ENCODE measurements around the gene RHBDF2.

RHBDF2 gene

DNA sequence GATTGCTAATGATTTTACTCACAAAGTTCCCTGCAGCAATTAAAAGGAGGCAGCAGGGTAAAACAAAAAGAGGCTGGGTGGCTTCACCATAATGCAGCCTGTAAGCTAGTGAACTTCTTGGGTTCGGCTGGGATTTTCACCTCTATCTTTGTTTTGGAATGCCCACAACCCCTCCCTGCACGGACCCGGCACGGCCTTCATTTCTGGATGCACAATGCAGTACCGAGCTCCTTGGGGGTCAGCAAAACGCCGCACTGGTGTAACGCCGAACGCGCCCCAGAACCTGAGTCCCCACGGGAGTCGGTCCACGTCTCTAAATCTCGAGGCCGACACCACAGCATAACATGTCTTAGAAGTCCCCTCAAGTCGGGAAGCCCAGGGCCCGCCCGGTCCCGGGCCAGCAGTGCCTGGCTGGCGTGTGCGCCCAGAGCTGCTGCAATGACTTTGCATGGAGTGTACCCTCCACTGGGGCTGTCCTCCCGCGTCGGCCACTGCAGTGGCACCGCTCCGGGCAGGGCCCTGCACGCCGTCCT lies 49.0 kb downstream of the RHBDF2 start:
- H3K27ac ChIP-seq (replicated peaks; ENCODE audit: low read length): no peak overlapping the region

DNA sequence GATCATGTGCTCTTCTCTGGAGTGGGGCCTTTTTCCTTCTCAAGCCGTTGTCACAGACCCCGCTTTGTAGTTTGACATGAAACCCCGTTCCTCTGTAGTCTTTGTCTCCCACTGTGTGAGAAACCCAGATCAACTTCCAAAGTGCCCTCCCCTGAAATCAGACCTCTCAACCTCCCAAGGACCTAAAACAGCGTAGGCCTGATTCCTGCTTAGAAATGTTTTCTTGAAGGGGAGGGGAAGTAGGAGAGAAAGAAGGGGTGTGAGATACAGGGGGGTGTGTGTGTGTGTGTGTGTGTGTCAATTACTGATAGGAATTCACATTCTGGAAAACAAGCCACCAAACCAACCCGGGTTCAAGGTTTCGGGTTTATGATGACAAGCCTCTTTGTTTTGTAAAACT lies 49.7 kb downstream of the RHBDF2 start:
- no peak overlapping the region for H2AFZ ChIP-seq (ENCODE audit: low read length)
- no peak overlapping the region for H4K8ac ChIP-seq (ENCODE audit: low read depth, low read length)
- no peaks in the 10 kb centered on the region for H3K9me3 ChIP-seq (replicated peaks in 1 of 2; ENCODE audit: control insufficient read depth in 2 of 2, insufficient read depth in 1 of 2, low read depth in 1 of 2, low read length in 2 of 2)
- no peak overlapping the region for H3K9ac ChIP-seq (ENCODE audit: low read depth, low read length, poor library complexity)
- H2BK12ac ChIP-seq (ENCODE audit: low read length): no peak overlapping the region
- no CpG with 5 or more reads among the region's 6 CpGs for WGBS, 2 donors (ENCODE audit: extremely low coverage in 2 of 2, insufficient read length in 2 of 2, insufficient replicate concordance in 1 of 2)
- no peak overlapping the region for H4K91ac ChIP-seq (ENCODE audit: low read depth, low read length, poor library complexity)
- H3K14ac ChIP-seq (ENCODE audit: low read length): no peak overlapping the region
- H3K4me3 ChIP-seq (ENCODE audit: low read length in 2 of 2): peak overlapping the region in 1 of 2 donors; percentile 91
- H3K18ac ChIP-seq (ENCODE audit: low read length): no peak overlapping the region
- H3K23ac ChIP-seq (ENCODE audit: low read depth, low read length, poor library complexity): no peak overlapping the region
- H3K27ac ChIP-seq (replicated peaks; ENCODE audit: low read length): no peak overlapping the region
- H2BK15ac ChIP-seq (ENCODE audit: low read length): no peak overlapping the region
- peak overlapping the region; percentile 85 for H3K4me2 ChIP-seq (ENCODE audit: insufficient read depth, low read length, poor library complexity, severe bottlenecking)
- no peaks in the 10 kb centered on the region for H3K27me3 ChIP-seq (ENCODE audit: control insufficient read depth in 3 of 3, insufficient read depth in 3 of 3, low read depth in 1 of 3, low read length in 3 of 3)
- H2BK5ac ChIP-seq (ENCODE audit: low read length): no peak overlapping the region
- no peaks in the 10 kb centered on the region for H3K36me3 ChIP-seq (replicated peaks in 1 of 2; ENCODE audit: control insufficient read depth in 2 of 2, insufficient read depth in 2 of 2, low read length in 2 of 2)
- no peak for DNase-seq (ENCODE audit: low spot score)
- no peak overlapping the region for H3K4ac ChIP-seq (ENCODE audit: low read length)
- no peak overlapping the region for H2BK120ac ChIP-seq (ENCODE audit: low read depth, low read length)
- no peak overlapping the region for H2AK5ac ChIP-seq (ENCODE audit: low read depth, low read length)
- peaks cover 9 to 20% of the 10 kb centered on the region in 2 donors for H3K4me1 ChIP-seq (ENCODE audit: control insufficient read depth in 2 of 2, insufficient read depth in 1 of 2, low read depth in 1 of 2, low read length in 2 of 2)
- peaks cover 10% of the 10 kb centered on the region for H3K79me1 ChIP-seq (ENCODE audit: low read depth, low read length)

More for the DNA sequence above, 49.0 kb downstream of the RHBDF2 start:
- Histone ChIP-seq H2AFZ (ENCODE audit: low read length) (peak overlapping the region; percentile 94), H3K4me1 (ENCODE audit: control insufficient read depth in 2 of 2, insufficient read depth in 1 of 2, low read depth in 1 of 2, low read length in 2 of 2) (peaks cover 5 to 13% of the 10 kb centered on the region in 2 donors), H2BK5ac (ENCODE audit: low read length) (peak overlapping the region; percentile 26), H3K4me2 (ENCODE audit: insufficient read depth, low read length, poor library complexity, severe bottlenecking) (peak overlapping the region; percentile 85), H4K8ac (ENCODE audit: low read depth, low read length) (peak overlapping the region; percentile 7), H2AK5ac (ENCODE audit: low read depth, low read length) (peak overlapping the region; percentile 89), H3K27me3 (ENCODE audit: control insufficient read depth in 3 of 3, insufficient read depth in 3 of 3, low read depth in 1 of 3, low read length in 3 of 3) (no peaks in the 10 kb centered on the region), H3K23ac (ENCODE audit: low read depth, low read length, poor library complexity) (peak overlapping the region; percentile 92), H3K4me3 (ENCODE audit: low read length in 2 of 2) (peak overlapping the region; percentile 91 to 99), H4K91ac (ENCODE audit: low read depth, low read length, poor library complexity) (no peak overlapping the region), H2BK15ac (ENCODE audit: low read length) (peak overlapping the region; percentile 63), H3K9me3 (replicated peaks in 1 of 2; ENCODE audit: control insufficient read depth in 2 of 2, insufficient read depth in 1 of 2, low read depth in 1 of 2, low read length in 2 of 2) (no peaks in the 10 kb centered on the region), H3K14ac (ENCODE audit: low read length) (no peak overlapping the region), H2BK12ac (ENCODE audit: low read length) (no peak overlapping the region), H2BK120ac (ENCODE audit: low read depth, low read length) (no peak overlapping the region), H3K36me3 (replicated peaks in 1 of 2; ENCODE audit: control insufficient read depth in 2 of 2, insufficient read depth in 2 of 2, low read length in 2 of 2) (no peaks in the 10 kb centered on the region), H3K18ac (ENCODE audit: low read length) (peak overlapping the region; percentile 95), H3K4ac (ENCODE audit: low read length) (peak overlapping the region; percentile 48), H3K9ac (ENCODE audit: low read depth, low read length, poor library complexity) (peak overlapping the region; percentile 99), H3K79me1 (ENCODE audit: low read depth, low read length) (peaks cover 10% of the 10 kb centered on the region)
- no CpG with 5 or more reads among the region's 29 CpGs for whole genome bisulfite sequencing, 2 donors (ENCODE audit: extremely low coverage in 2 of 2, insufficient read length in 2 of 2, insufficient replicate concordance in 1 of 2)
- DNase-seq (ENCODE audit: low spot score): no peak

DNA sequence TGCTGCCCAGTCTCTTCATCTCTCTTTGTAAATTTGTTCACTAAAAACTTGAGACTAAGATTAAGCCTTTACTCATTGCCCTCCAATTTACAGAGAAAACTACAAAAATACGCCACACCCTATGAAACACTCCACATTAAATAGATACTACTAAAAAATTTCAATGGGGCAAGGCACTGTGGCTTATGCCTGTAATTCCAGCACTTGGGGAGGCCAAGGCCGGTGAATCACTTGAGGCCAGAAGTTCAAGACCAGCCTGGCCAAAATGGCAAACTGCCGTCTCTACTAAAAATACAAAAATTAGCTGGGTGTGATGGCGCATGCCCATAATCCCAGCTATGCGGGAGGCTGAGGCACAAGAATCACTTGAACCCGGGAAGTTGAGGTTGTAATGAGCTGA lies 52.1 kb downstream of the RHBDF2 start:
- Histone ChIP-seq H3K4me1 (ENCODE audit: control insufficient read depth in 2 of 2, insufficient read depth in 1 of 2, low read depth in 1 of 2, low read length in 2 of 2) (peaks cover 14 to 43% of the 10 kb centered on the region in 2 donors), H3K9me3 (replicated peaks in 1 of 2; ENCODE audit: control insufficient read depth in 2 of 2, insufficient read depth in 1 of 2, low read depth in 1 of 2, low read length in 2 of 2) (no peaks in the 10 kb centered on the region), H3K4me2 (ENCODE audit: insufficient read depth, low read length, poor library complexity, severe bottlenecking) (no peak overlapping the region), H4K91ac (ENCODE audit: low read depth, low read length, poor library complexity) (no peak overlapping the region), H3K18ac (ENCODE audit: low read length) (no peak overlapping the region), H2AFZ (ENCODE audit: low read length) (no peak overlapping the region), H2BK120ac (ENCODE audit: low read depth, low read length) (no peak overlapping the region), H2AK5ac (ENCODE audit: low read depth, low read length) (no peak overlapping the region), H3K4ac (ENCODE audit: low read length) (no peak overlapping the region), H3K79me1 (ENCODE audit: low read depth, low read length) (peaks cover 10% of the 10 kb centered on the region), H3K23ac (ENCODE audit: low read depth, low read length, poor library complexity) (no peak overlapping the region), H3K4me3 (ENCODE audit: low read length in 2 of 2) (no peak overlapping the region), H3K14ac (ENCODE audit: low read length) (no peak overlapping the region), H4K8ac (ENCODE audit: low read depth, low read length) (no peak overlapping the region), H2BK12ac (ENCODE audit: low read length) (no peak overlapping the region), H3K9ac (ENCODE audit: low read depth, low read length, poor library complexity) (no peak overlapping the region), H2BK15ac (ENCODE audit: low read length) (no peak overlapping the region), H3K27me3 (ENCODE audit: control insufficient read depth in 3 of 3, insufficient read depth in 3 of 3, low read depth in 1 of 3, low read length in 3 of 3) (no peaks in the 10 kb centered on the region), H3K27ac (replicated peaks; ENCODE audit: low read length) (no peak overlapping the region), H2BK5ac (ENCODE audit: low read length) (no peak overlapping the region), H3K36me3 (replicated peaks in 1 of 2; ENCODE audit: control insufficient read depth in 2 of 2, insufficient read depth in 2 of 2, low read length in 2 of 2) (no peaks in the 10 kb centered on the region)
- WGBS, 2 donors (ENCODE audit: extremely low coverage in 2 of 2, insufficient read length in 2 of 2, insufficient replicate concordance in 1 of 2): no CpG with 5 or more reads among the region's 6 CpGs
- DNase-seq (ENCODE audit: low spot score): no peak

DNA sequence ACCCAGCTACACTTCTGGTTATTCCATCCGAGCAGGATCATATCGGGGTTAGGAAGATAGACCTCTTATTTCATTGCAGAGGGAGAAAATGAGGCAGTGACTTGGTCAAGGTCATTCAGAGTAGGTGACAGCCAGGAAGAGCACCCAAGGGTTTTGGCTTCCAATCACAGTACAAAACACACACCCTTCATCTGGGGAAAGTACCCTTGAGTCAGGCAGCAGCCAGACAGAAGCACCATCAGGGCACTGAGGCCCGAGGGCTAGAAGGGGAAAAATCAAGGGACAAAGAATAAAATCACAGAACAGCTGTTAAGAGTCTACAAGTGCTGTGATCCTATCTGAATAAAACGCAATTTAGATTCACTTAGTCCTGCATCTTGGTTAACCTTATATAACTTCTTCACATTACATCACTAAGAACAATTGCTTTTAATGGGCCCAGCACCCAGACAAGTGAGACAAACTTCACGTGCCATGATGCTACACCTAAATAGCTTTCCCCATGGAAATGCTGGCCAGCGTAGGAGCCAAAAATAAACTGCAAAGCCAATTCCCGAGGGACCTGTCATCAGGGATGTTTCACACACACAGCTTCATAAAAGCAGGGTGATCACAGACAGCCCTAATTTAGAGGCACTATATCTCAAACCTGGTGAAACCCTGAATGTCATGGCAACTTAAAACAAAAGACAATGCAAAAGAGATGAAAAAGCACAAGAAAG lies 53.1 kb downstream of the RHBDF2 start:
- H3K9me3 ChIP-seq (replicated peaks in 1 of 2; ENCODE audit: control insufficient read depth in 2 of 2, insufficient read depth in 1 of 2, low read depth in 1 of 2, low read length in 2 of 2): no peaks in the 10 kb centered on the region
- no peak overlapping the region for H2AK5ac ChIP-seq (ENCODE audit: low read depth, low read length)
- H4K8ac ChIP-seq (ENCODE audit: low read depth, low read length): no peak overlapping the region
- no peak overlapping the region for H3K14ac ChIP-seq (ENCODE audit: low read length)
- H3K23ac ChIP-seq (ENCODE audit: low read depth, low read length, poor library complexity): no peak overlapping the region
- H3K79me1 ChIP-seq (ENCODE audit: low read depth, low read length): peaks cover 10% of the 10 kb centered on the region
- no peak overlapping the region for H3K4me3 ChIP-seq (ENCODE audit: low read length in 2 of 2)
- no peak overlapping the region for H2AFZ ChIP-seq (ENCODE audit: low read length)
- H3K27ac ChIP-seq (replicated peaks; ENCODE audit: low read length): no peak overlapping the region
- no peaks in the 10 kb centered on the region for H3K36me3 ChIP-seq (replicated peaks in 1 of 2; ENCODE audit: control insufficient read depth in 2 of 2, insufficient read depth in 2 of 2, low read length in 2 of 2)
- no peak for DNase-seq (ENCODE audit: low spot score)
- H2BK5ac ChIP-seq (ENCODE audit: low read length): no peak overlapping the region
- no peak overlapping the region for H3K9ac ChIP-seq (ENCODE audit: low read depth, low read length, poor library complexity)
- H4K91ac ChIP-seq (ENCODE audit: low read depth, low read length, poor library complexity): no peak overlapping the region
- H3K18ac ChIP-seq (ENCODE audit: low read length): no peak overlapping the region
- H3K27me3 ChIP-seq (ENCODE audit: control insufficient read depth in 3 of 3, insufficient read depth in 3 of 3, low read depth in 1 of 3, low read length in 3 of 3): no peaks in the 10 kb centered on the region
- peaks cover 14 to 44% of the 10 kb centered on the region in 2 donors for H3K4me1 ChIP-seq (ENCODE audit: control insufficient read depth in 2 of 2, insufficient read depth in 1 of 2, low read depth in 1 of 2, low read length in 2 of 2)
- no peak overlapping the region for H3K4me2 ChIP-seq (ENCODE audit: insufficient read depth, low read length, poor library complexity, severe bottlenecking)
- no peak overlapping the region for H2BK120ac ChIP-seq (ENCODE audit: low read depth, low read length)
- H3K4ac ChIP-seq (ENCODE audit: low read length): no peak overlapping the region
- no CpG with 5 or more reads among the region's 7 CpGs for WGBS, 2 donors (ENCODE audit: extremely low coverage in 2 of 2, insufficient read length in 2 of 2, insufficient replicate concordance in 1 of 2)
- no peak overlapping the region for H2BK12ac ChIP-seq (ENCODE audit: low read length)
- no peak overlapping the region for H2BK15ac ChIP-seq (ENCODE audit: low read length)
